ENCODE results near the gene EFCAB12. TPM values are rescaled to one million over a fixed set of nuclear protein-coding genes. Genes with fewer than 3 reads are reported as not detected.

Gene EFCAB12
- total and polyA plus RNA-seq, 10 of the 15 experiments (the other 5 are each of a cell fraction or from before 2014, with no cell fraction given), result 0.02 to 0.85 (median 0.33) TPM

GRCh38 chr3:129365296-129366136 lies 62.9 kb downstream of the EFCAB12 start:
- no peaks in the 10 kb centered on the region for H3K9me3 ChIP-seq (replicated peaks; ENCODE audit: control insufficient read depth, insufficient read depth, low read length)
- intact Hi-C loops (cut with micrococcal nuclease; ENCODE audit: unreplicated experiment), result no loop called here
- TF ChIP-seq CHD4 (IDR thresholded peaks at IDR 0.05), result no peak
- TF ChIP-seq DPF2 (IDR thresholded peaks at IDR 0.05), result no peak
- no peak for TF ChIP-seq MXI1 (IDR thresholded peaks at IDR 0.05; ENCODE audit: low read depth, low read length)
- no peak for TF ChIP-seq KAT2A (conservative IDR thresholded peaks at IDR 0.05; ENCODE audit: control insufficient read depth, low read depth, low read length)
- no peak for TF ChIP-seq RBBP5 (conservative IDR thresholded peaks at IDR 0.05)
- TF ChIP-seq STAT3 (IDR thresholded peaks at IDR 0.05; ENCODE audit: low read depth, low read length), result no peak
- no peak for TF ChIP-seq BHLHE40 (IDR thresholded peaks at IDR 0.05; ENCODE audit: borderline replicate concordance in 1 of 2, low read depth in 2 of 2, low read length in 1 of 2)
- no peak for TF ChIP-seq CBFB (IDR thresholded peaks at IDR 0.05; ENCODE audit: low read depth)
- TF ChIP-seq TCF3 (IDR thresholded peaks at IDR 0.05; ENCODE audit: borderline replicate concordance, insufficient read depth, low read depth, low read length), result no peak
- no peak for TF ChIP-seq IRF5 (IDR thresholded peaks at IDR 0.05; ENCODE audit: borderline replicate concordance)
- no peak for TF ChIP-seq POU2F2 (IDR thresholded peaks at IDR 0.05; ENCODE audit: borderline replicate concordance, low read depth, low read length)
- no peak for TF ChIP-seq SUZ12 (IDR thresholded peaks at IDR 0.05; ENCODE audit: unreplicated experiment)
- TF ChIP-seq RAD21 (IDR thresholded peaks at IDR 0.05; ENCODE audit: insufficient read depth, low read depth, low read length), result no peak
- no peak for TF ChIP-seq POLR2AphosphoS2 (IDR thresholded peaks at IDR 0.05; ENCODE audit: low read depth, low read length)
- no peak for TF ChIP-seq MYB (IDR thresholded peaks at IDR 0.05; ENCODE audit: borderline replicate concordance, low read depth, low read length)
- TF ChIP-seq NR2C1 (IDR thresholded peaks at IDR 0.05), result no peak
- TF ChIP-seq E4F1 (IDR thresholded peaks at IDR 0.05; ENCODE audit: borderline replicate concordance, partially characterized antibody), result no peak
- no peak for TF ChIP-seq RELB (IDR thresholded peaks at IDR 0.05; ENCODE audit: low read depth)

More at GRCh38 chr3:129365296-129366136, 62.9 kb downstream of the EFCAB12 start:
- WGBS (ENCODE audit: insufficient coverage, insufficient replicate concordance, low lambda C conversion rate, missing lambda C conversion rate), result 59% methylated on average over 13 of the region's 13 CpGs
- no peak overlapping the region for H3K4me2 ChIP-seq (ENCODE audit: control insufficient read depth, insufficient read depth)
- DNase-seq (ENCODE audit: low read depth, low spot score) (no peak), FAIRE-seq (no peak), ATAC-seq (no peak)
- no TSS peak for BruUV-seq (replicated peaks)
- H3K4me1 ChIP-seq (ENCODE audit: control insufficient read depth, insufficient read depth, low read length), result no peaks in the 10 kb centered on the region
- RAD21 ChIA-PET (ENCODE audit: unreplicated experiment), result no interaction called here
- no peak overlapping the region for H3K4me3 ChIP-seq
- no peak overlapping the region for H3K9ac ChIP-seq (ENCODE audit: control insufficient read depth, insufficient read depth, low read length)
- H2AFZ ChIP-seq (ENCODE audit: control insufficient read depth, low read depth, low read length), result no peak overlapping the region
- H3K36me3 ChIP-seq (ENCODE audit: control insufficient read depth in 2 of 2, insufficient read depth in 2 of 2, low read length in 1 of 2), result no peaks in the 10 kb centered on the region
- POLR2A ChIA-PET, result interaction anchor here (0.6 kb wide), 1 partner anchor 32 kb away, joined by 6 read pairs; no protein-coding TSS in a partner anchor
- H4K20me1 ChIP-seq (ENCODE audit: control insufficient read depth, insufficient read depth), result no peaks in the 10 kb centered on the region
- H3K27ac ChIP-seq (ENCODE audit: control insufficient read depth, insufficient read depth), result no peak overlapping the region
- CTCF ChIA-PET, result no interaction called here
- no peaks in the 10 kb centered on the region for H3K27me3 ChIP-seq (replicated peaks in 1 of 2; ENCODE audit: control insufficient read depth in 2 of 2, insufficient read depth in 2 of 2, low read length in 1 of 2)
- no peaks in the 10 kb centered on the region for H3K79me2 ChIP-seq (ENCODE audit: control insufficient read depth, insufficient read depth, low read length)
- SMC1A ChIA-PET (ENCODE audit: uncharacterized antibody, unreplicated experiment), result no interaction called here
- in situ Hi-C loops (cut with MboI), result no loop called here

All from GM12878 (cell line).